ENCODE measurements around the gene APOBEC3H.
A peak's percentile ranks its signal among the peaks of the same experiment; 100 is the strongest.

Gene APOBEC3H

GRCh38 chr22:39147335-39148025 lies 50.4 kb downstream of the APOBEC3H start:
- DNase-seq (no peak), ATAC-seq (replicated peaks) (no peak)
- Mint-ChIP-seq H3K27me3 (no peaks in the 10 kb centered on the region), H3K4me1 (peaks cover 46 to 62% of the 10 kb centered on the region in 2 donors), H3K4me3 (no peak overlapping the region), H3K9me3 (no peaks in the 10 kb centered on the region), H3K27ac (peak overlapping the region; percentile 77), H3K36me3 (peaks cover 1 to 8% of the 10 kb centered on the region in 2 donors)

GRCh38 chr22:39148026-39148726 lies 51.1 kb downstream of the APOBEC3H start:
- H3K4me3 Mint-ChIP-seq: peak overlapping the region in 1 of 2 donors; percentile 25
- no peaks in the 10 kb centered on the region for H3K9me3 Mint-ChIP-seq
- DNase-seq (no peak), ATAC-seq (replicated peaks) (no peak)
- H3K27me3 Mint-ChIP-seq: peaks cover 0 to under 1% of the 10 kb centered on the region in 2 donors
- peaks cover 1 to 8% of the 10 kb centered on the region in 2 donors for H3K36me3 Mint-ChIP-seq
- peak overlapping the region; percentile 89 for H3K27ac Mint-ChIP-seq
- H3K4me1 Mint-ChIP-seq: peaks cover 46 to 62% of the 10 kb centered on the region in 2 donors

- peaks cover 6 to 8% of the 10 kb centered on the region in 2 donors for H3K27me3 Mint-ChIP-seq
- H3K27ac Mint-ChIP-seq: peak overlapping the region; percentile 89
- peak overlapping the region in 1 of 2 donors; percentile 25 for H3K4me3 Mint-ChIP-seq
- no peaks in the 10 kb centered on the region for H3K9me3 Mint-ChIP-seq
- H3K4me1 Mint-ChIP-seq: peaks cover 51 to 66% of the 10 kb centered on the region in 2 donors
- no peak for ATAC-seq (replicated peaks)
- H3K36me3 Mint-ChIP-seq: peaks cover 1 to 8% of the 10 kb centered on the region in 2 donors
- DNase-seq: peak; percentile 21
These were observed 51.9 kb downstream of the APOBEC3H start for GRCh38 chr22:39148727-39149535.

GRCh38 chr22:39149915-39150847 lies 53.1 kb downstream of the APOBEC3H start:
- DNase-seq (no peak), ATAC-seq (replicated peaks) (no peak)
- peaks cover 46 to 58% of the 10 kb centered on the region in 2 donors for H3K4me1 Mint-ChIP-seq
- H3K9me3 Mint-ChIP-seq: no peaks in the 10 kb centered on the region
- peak overlapping the region in 1 of 2 donors; percentile 48 for H3K4me3 Mint-ChIP-seq
- peaks cover 14 to 16% of the 10 kb centered on the region in 2 donors for H3K27me3 Mint-ChIP-seq
- H3K36me3 Mint-ChIP-seq: peaks cover 1 to 8% of the 10 kb centered on the region in 2 donors
- H3K27ac Mint-ChIP-seq: peak overlapping the region; percentile 42

GRCh38 chr22:39150848-39151215 lies 53.8 kb downstream of the APOBEC3H start:
- DNase-seq (no peak), ATAC-seq (replicated peaks) (no peak)
- peaks cover 46 to 57% of the 10 kb centered on the region in 2 donors for H3K4me1 Mint-ChIP-seq
- no peak overlapping the region for H3K27ac Mint-ChIP-seq
- no peaks in the 10 kb centered on the region for H3K9me3 Mint-ChIP-seq
- H3K27me3 Mint-ChIP-seq: peaks cover 18 to 21% of the 10 kb centered on the region in 2 donors
- H3K36me3 Mint-ChIP-seq: peaks cover 1 to 8% of the 10 kb centered on the region in 2 donors
- H3K4me3 Mint-ChIP-seq: peak overlapping the region; percentile 11 to 48

GRCh38 chr22:39151329-39151975 lies 54.4 kb downstream of the APOBEC3H start:
- H3K9me3 Mint-ChIP-seq: no peaks in the 10 kb centered on the region
- peaks cover 41 to 50% of the 10 kb centered on the region in 2 donors for H3K4me1 Mint-ChIP-seq
- ATAC-seq (replicated peaks) (no peak), DNase-seq (no peak)
- peak overlapping the region; percentile 77 to 95 for H3K4me3 Mint-ChIP-seq
- peak overlapping the region; percentile 77 for H3K27ac Mint-ChIP-seq
- peaks cover 18 to 24% of the 10 kb centered on the region in 2 donors for H3K27me3 Mint-ChIP-seq
- peaks cover 1 to 8% of the 10 kb centered on the region in 2 donors for H3K36me3 Mint-ChIP-seq

GRCh38 chr22:39152024-39152510 lies 55.0 kb downstream of the APOBEC3H start:
- Mint-ChIP-seq H3K4me3 (peak overlapping the region; percentile 77 to 95), H3K9me3 (no peaks in the 10 kb centered on the region), H3K36me3 (peaks cover 1 to 8% of the 10 kb centered on the region in 2 donors), H3K27me3 (peaks cover 18 to 24% of the 10 kb centered on the region in 2 donors), H3K4me1 (peaks cover 37 to 47% of the 10 kb centered on the region in 2 donors), H3K27ac (peak overlapping the region; percentile 37)
- ATAC-seq (replicated peaks): no peak
- no peak for DNase-seq

GRCh38 chr22:39152511-39153219 lies 55.6 kb downstream of the APOBEC3H start, which contains the start of gene CBX7:
TSS of gene CBX7 (minus strand) at chr22:39152680. CDS start at chr22:39152444, 236 bp downstream.
- Mint-ChIP-seq H3K27ac (peak within 1 kb of the TSS; percentile 95), H3K4me3 (peak within 1 kb of the TSS; percentile 90 to 95), H3K9me3 (no peaks in the 10 kb centered on the region), H3K27me3 (peaks cover 23 to 24% of the 10 kb centered on the region in 2 donors), H3K4me1 (peaks cover 37 to 46% of the 10 kb centered on the region in 2 donors), H3K36me3 (peaks cover 1 to 8% of the 10 kb centered on the region in 2 donors)
- peak; percentile 87 to 89 for ATAC-seq (replicated peaks)
- peak; percentile 85 for DNase-seq

GRCh38 chr22:39153220-39153717 lies 56.2 kb downstream of the APOBEC3H start:
- H3K9me3 Mint-ChIP-seq: no peaks in the 10 kb centered on the region
- H3K4me3 Mint-ChIP-seq: peak overlapping the region; percentile 90 to 95
- H3K36me3 Mint-ChIP-seq: peaks cover 0 to 5% of the 10 kb centered on the region in 2 donors
- ATAC-seq (replicated peaks) (peak; percentile 2 to 9), DNase-seq (no peak)
- peaks cover 32 to 41% of the 10 kb centered on the region in 2 donors for H3K4me1 Mint-ChIP-seq
- H3K27me3 Mint-ChIP-seq: peaks cover 24 to 28% of the 10 kb centered on the region in 2 donors
- peak overlapping the region; percentile 95 for H3K27ac Mint-ChIP-seq
